Choroid plexus epithelial cell (primary cell): Measurements from ENCODE around the gene PIM3.

Experiments
- DNase-seq: peaks from one replicate; pipeline ENCODE4 v3.0.0-alpha.2; 2010; ENCODE audit warnings: low read depth
- H3K4me3 ChIP-seq: 2 replicates; pipeline ENCODE4 v1.5.1; 2011; ENCODE audit warnings: low read depth, mild to moderate bottlenecking, control low read depth, low read length, moderate library complexity
- TF ChIP-seq, protein P1 (sequence below): conservative IDR thresholded peaks from 2 replicates; pipeline ENCODE4 v1.5.1; 2011; ENCODE audit warnings: low read depth, mild to moderate bottlenecking, control low read depth, inconsistent platforms, low read length, moderate library complexity

Gene PIM3

DNA sequence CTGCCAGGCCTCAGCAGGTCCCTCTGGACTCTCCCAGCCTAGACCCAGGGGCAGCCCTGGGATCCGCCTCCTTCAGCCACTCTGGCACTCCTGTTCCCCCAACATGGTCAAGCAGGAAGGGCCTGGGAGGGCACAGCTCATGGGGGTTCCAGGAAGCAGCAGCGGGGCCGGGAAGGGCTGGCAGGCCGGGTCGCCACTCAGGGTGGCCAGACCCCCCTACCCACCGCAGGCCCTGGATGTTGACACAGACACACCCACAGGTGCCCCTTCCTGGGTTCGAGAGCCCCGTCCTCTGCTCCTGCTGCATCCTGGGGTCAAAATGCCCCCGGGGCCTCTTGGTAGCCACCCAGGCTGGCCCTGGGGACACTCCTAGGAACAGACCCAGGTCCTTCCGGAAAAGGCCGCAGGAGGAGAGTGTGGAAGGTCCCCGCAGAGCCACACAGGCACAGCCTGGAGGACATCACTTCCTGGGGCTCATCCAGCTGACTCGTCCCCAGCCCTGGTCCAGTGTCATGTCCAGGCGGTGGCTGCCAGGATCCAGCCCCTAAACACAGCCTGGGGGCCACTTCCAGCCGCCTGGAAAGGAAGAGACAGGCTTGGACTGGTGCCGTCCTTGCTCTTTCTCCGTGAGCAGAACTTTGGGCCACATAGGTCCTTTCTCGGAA is 6.8 kb upstream of the PIM3 start:
- no peak for DNase-seq
- H3K4me3 ChIP-seq: no peak overlapping the region
- TF ChIP-seq, protein P1, sequence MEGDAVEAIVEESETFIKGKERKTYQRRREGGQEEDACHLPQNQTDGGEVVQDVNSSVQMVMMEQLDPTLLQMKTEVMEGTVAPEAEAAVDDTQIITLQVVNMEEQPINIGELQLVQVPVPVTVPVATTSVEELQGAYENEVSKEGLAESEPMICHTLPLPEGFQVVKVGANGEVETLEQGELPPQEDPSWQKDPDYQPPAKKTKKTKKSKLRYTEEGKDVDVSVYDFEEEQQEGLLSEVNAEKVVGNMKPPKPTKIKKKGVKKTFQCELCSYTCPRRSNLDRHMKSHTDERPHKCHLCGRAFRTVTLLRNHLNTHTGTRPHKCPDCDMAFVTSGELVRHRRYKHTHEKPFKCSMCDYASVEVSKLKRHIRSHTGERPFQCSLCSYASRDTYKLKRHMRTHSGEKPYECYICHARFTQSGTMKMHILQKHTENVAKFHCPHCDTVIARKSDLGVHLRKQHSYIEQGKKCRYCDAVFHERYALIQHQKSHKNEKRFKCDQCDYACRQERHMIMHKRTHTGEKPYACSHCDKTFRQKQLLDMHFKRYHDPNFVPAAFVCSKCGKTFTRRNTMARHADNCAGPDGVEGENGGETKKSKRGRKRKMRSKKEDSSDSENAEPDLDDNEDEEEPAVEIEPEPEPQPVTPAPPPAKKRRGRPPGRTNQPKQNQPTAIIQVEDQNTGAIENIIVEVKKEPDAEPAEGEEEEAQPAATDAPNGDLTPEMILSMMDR: no peak

DNA sequence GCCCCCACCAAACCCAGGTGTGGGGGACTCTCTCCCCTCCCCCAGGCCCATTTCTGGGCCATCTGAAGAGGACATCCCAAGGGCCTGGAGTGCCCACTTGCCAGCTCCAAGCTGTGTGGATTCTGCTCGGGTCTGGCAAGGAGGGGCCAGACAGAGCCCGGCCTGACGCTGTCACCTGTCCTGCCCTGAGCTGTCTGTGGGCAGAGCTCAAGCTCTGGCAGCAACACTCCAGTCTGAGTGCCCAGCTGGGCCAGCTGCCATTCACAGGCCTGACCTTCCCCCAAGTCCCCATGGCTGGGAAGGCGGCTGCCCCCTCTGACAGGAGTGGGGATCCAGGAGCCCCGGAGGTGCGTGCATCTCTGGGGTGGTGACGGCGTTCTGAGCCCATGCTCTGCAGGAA is 6.2 kb upstream of the PIM3 start:
- TF ChIP-seq, protein P1: no peak
- no peak for DNase-seq
- H3K4me3 ChIP-seq: no peak overlapping the region

DNA sequence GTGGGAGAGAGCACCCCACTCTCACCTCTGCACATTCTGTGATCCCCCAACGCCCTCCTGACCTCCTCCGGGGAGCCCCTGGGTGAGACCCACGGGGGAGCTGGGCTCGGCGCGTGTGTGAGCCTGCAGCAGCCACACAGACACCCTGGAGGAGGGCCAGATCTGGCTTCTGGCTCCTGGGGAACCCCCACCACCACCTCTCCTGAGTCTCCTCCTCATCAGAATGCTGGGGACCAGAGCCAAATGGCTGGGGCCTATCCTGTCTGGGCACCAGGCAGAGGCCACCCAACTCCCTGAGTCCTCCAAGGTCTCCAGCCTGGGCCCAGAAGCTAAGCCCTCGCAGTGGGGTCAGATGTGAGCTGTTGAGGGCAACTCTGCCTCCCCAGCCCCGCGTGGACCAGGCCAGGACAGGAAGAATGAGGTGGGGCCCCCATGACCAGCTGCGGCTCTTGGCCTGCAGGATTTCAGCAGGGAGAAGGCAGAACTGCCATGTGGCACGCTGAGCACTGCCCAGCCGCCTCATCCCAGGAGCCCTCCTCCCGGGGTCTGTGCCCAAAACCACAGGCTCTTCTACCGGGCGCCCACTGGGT is 5.5 kb upstream of the PIM3 start:
- no peak overlapping the region for H3K4me3 ChIP-seq
- no peak for DNase-seq

DNA sequence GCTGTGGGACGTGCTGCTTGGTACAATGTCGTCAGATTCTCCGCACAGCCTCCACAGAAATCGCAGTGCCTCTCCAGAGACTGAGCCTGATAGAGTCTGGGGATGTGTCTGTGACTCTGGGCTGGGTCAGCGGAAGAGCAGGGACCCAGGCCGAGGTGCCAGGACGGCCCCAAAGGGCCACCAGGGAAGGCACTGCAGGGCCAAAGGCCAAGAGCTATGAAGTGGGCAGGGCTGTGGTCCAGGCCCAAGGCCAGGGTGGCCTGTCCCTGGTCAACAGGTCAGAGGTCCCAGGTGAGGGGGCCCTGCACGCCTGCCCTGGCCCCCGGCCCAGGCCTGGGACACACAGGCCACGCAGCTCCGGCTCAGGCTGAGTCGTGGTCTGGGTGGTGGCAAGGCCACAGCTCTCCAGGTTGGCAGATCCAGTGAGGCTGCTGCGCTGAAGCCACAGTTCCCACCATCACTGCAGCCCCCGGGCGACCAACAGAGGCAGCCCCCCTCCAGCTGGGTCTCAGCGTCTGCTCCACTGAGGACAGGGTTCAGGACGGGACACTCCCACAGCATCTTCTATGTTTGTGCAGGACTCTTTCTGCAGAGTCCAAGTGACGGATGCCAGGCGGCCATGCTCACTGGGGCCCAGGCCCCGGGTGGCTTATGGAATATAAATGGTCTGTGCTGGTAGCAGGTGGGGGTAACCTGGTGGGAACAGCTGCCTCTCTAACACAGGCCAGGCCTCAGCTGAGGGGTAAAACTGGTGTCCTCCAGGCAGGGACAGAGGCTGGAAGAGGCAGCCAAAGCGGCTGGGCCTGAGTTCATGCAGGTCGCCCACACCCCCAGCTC is 4.8 kb upstream of the PIM3 start:
- H3K4me3 ChIP-seq: no peak overlapping the region
- no peak for DNase-seq
- TF ChIP-seq, protein P1: no peak

More for the DNA sequence above, 5.5 kb upstream of the PIM3 start:
- TF ChIP-seq, protein P1: no peak

DNA sequence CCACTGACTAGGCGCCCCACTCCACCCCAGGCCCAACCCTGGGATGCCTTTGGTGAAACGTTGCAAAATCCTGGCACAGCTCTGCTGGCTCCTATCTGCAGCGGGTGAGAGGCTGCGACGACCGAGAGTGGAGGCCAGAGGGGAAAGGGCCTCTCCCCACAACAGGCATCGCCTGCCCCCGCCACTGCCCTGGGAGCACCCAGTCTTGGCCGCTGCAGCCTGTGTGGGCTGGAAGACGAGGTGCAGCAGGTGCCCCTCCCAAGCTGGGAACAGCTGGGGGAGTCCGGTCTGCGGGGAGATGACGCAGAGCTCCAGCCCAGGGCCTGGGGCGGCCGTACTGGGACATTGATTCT is 4.2 kb upstream of the PIM3 start:
- no peak for DNase-seq
- H3K4me3 ChIP-seq: no peak overlapping the region
- TF ChIP-seq, protein P1: no peak

DNA sequence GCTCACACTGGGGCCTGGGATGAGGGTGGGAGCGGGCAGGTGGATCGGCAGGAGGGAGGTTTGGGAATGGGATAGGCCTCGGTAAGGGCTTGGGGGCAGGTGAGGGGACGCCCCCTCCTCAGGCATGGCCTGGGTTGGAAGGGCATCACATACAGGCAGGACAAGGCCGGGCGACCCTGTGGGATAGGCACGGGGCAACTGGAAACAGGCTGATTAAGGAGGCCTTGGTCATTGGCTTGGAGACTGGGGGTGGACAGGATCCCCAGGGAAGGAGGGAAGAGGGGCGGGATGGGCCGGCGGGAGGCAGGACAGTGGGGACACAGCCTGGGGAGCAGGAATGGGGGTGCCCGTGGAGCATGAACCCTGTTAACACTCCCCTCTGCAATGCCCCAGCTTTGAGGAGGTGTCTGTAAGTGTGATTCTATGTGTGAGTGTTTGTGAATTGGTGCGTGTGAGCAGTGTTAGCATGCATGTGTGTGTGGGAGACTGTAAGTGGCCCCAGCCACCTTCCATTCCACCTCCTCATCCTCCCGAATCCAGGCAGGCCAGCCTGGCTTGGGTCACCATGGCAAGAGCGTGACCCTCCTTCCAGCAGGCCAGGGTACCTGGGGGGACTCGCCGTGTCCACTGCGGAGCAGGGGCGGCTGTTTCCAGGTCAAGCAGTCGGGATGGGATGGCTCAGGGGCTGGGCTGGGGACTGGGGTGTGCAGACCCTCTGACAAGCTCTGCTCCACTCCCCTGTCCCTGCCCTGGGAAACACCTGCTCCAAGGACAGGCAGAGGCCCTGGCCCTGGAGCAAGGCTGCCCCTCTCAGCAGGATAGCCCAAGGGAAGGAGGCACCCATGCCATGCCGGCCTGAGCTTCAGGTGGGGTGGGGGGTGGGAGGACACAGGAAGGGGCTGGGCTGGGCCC is 3.4 kb upstream of the PIM3 start:
- H3K4me3 ChIP-seq: no peak overlapping the region
- TF ChIP-seq, protein P1: no peak
- DNase-seq: no peak
